IMR-90 (cell line): Measurements from ENCODE around the gene BCAS1. TPM values are rescaled to one million over a fixed set of nuclear protein-coding genes. Genes with fewer than 3 reads are reported as not detected.

Experiments used
- ATAC-seq: fragments of 200-7000 bp; cut with Tn5 transposase; 2 replicates; pipeline ENCODE4 v1.9.1; 2020; ENCODE audit warnings: low read depth, mild to moderate bottlenecking, moderate library complexity
- BruUV-seq: library from RNA; stranded (reverse); fragments of 400-500 nt; replicated peaks from 2 replicates; lab custom pipeline; 2021; lab: Mats Ljungman, UMichigan
- CTCF ChIA-PET: fragments of 300-600 bp; formaldehyde crosslinking; extraction: SDS; loops from one replicate; lab custom pipeline; 2021; ENCODE audit warnings: antibody characterized with exemption; lab: Yijun Ruan, JAX
- POLR2A ChIA-PET: fragments of 300-600 bp; sonication (Branson Sonifier 250); formaldehyde crosslinking; loops from one replicate; lab custom pipeline; 2022; ENCODE audit warnings: antibody characterized with exemption; ENCODE audit not compliant: unreplicated experiment; lab: Charles Lee
- DNase-seq: peaks from one replicate; pipeline ENCODE4 v3.0.0; 2013
- H2AFZ ChIP-seq: replicated peaks from 2 replicates; pipeline ENCODE3; 2013; ENCODE audit warnings: low read length, mild to moderate bottlenecking; ENCODE audit not compliant: poor library complexity
- H2AK5ac ChIP-seq: 2 replicates; pipeline ENCODE4 v1.6.1; 2013; ENCODE audit warnings: low read depth, low read length, inconsistent platforms
- H2AK9ac ChIP-seq: replicated peaks from 2 replicates; pipeline ENCODE3; 2013; ENCODE audit warnings: mild to moderate bottlenecking, low read depth, low read length, moderate library complexity; ENCODE audit not compliant: poor library complexity
- H2BK120ac ChIP-seq: 2 replicates; pipeline ENCODE4 v1.6.1; 2013; ENCODE audit warnings: low read depth, low read length, inconsistent platforms
- H2BK15ac ChIP-seq: 3 replicates; pipeline ENCODE4 v1.6.1; 2013; ENCODE audit warnings: low read depth, low read length, inconsistent platforms
- H2BK20ac ChIP-seq: 2 replicates; pipeline ENCODE4 v1.6.1; 2013; ENCODE audit warnings: low read depth, mild to moderate bottlenecking, inconsistent platforms, low read length, moderate library complexity
- H2BK5ac ChIP-seq: 2 replicates; pipeline ENCODE4 v1.6.1; 2013; ENCODE audit warnings: mild to moderate bottlenecking, low read depth, low read length, inconsistent platforms; ENCODE audit not compliant: poor library complexity, severe bottlenecking
- H3K14ac ChIP-seq: replicated peaks from 2 replicates; pipeline ENCODE4 v1.6.1; 2013; ENCODE audit warnings: low read depth, low read length, inconsistent platforms
- H3K18ac ChIP-seq: 2 replicates; pipeline ENCODE4 v1.6.1; 2013; ENCODE audit warnings: low read depth, low read length, control low read depth
- H3K23ac ChIP-seq: 2 replicates; pipeline ENCODE4 v1.6.1; 2013; ENCODE audit warnings: low read depth, low read length, inconsistent platforms
- H3K27ac ChIP-seq: 2 replicates; pipeline ENCODE4 v1.5.1; 2013; ENCODE audit warnings: mild to moderate bottlenecking, control low read depth, low read length; ENCODE audit not compliant: insufficient read depth
- H3K27me3 ChIP-seq: 2 replicates; pipeline ENCODE4 v1.6.1; 2013; ENCODE audit warnings: low read length; ENCODE audit not compliant: control insufficient read depth, insufficient read depth
- H3K36me3 ChIP-seq: 2 replicates; pipeline ENCODE4 v1.6.1; 2013; ENCODE audit warnings: low read length, mixed read lengths; ENCODE audit not compliant: control insufficient read depth, insufficient read depth
- H3K4ac ChIP-seq: 2 replicates; pipeline ENCODE4 v1.6.1; 2013; ENCODE audit warnings: low read depth, low read length, inconsistent platforms
- H3K4me1 ChIP-seq: 2 replicates; pipeline ENCODE4 v1.6.1; 2013; ENCODE audit warnings: low read length, mixed read lengths; ENCODE audit not compliant: control insufficient read depth, insufficient read depth
- H3K4me2 ChIP-seq: 2 replicates; pipeline ENCODE4 v1.6.1; 2013; ENCODE audit warnings: low read depth, mild to moderate bottlenecking, control low read depth, low read length, moderate library complexity
- H3K4me3 ChIP-seq: 2 replicates; pipeline ENCODE4 v1.5.1; 2013; ENCODE audit warnings: low read depth, mild to moderate bottlenecking, control low read depth, low read length, moderate library complexity; ENCODE audit not compliant: insufficient read depth
- H3K56ac ChIP-seq: 2 replicates; pipeline ENCODE4 v1.6.1; 2013; ENCODE audit warnings: low read length, inconsistent platforms; ENCODE audit not compliant: insufficient read depth; ENCODE audit errors: extremely low read depth
- H3K79me1 ChIP-seq, 2 experiments: 2 replicates each; pipeline ENCODE4 v1.6.1; 2013; ENCODE audit warnings: low read length in 2 of 2, inconsistent platforms in 1 of 2, low read depth in 1 of 2
- H3K9ac ChIP-seq: 2 replicates; pipeline ENCODE4 v1.6.1; 2013; ENCODE audit warnings: low read depth, low read length, control low read depth
- H3K9me1 ChIP-seq: 2 replicates; pipeline ENCODE4 v1.6.1; 2013; ENCODE audit warnings: low read length, inconsistent platforms; ENCODE audit not compliant: insufficient read depth
- H3K9me3 ChIP-seq: 2 replicates; pipeline ENCODE4 v1.6.1; 2013; ENCODE audit warnings: low read length; ENCODE audit not compliant: control insufficient read depth, insufficient read depth
- H4K20me1 ChIP-seq: 2 replicates; pipeline ENCODE4 v1.6.1; 2013; ENCODE audit warnings: low read length, inconsistent platforms; ENCODE audit not compliant: insufficient read depth
- H4K5ac ChIP-seq: 2 replicates; pipeline ENCODE4 v1.6.1; 2013; ENCODE audit warnings: mild to moderate bottlenecking, low read depth, low read length, control low read depth
- H4K8ac ChIP-seq, 2 experiments: 2 replicates each; pipeline ENCODE4 v1.6.1; 2013; ENCODE audit warnings: low read depth in 2 of 2, low read length in 2 of 2, control low read depth in 1 of 2, inconsistent platforms in 1 of 2
- H4K91ac ChIP-seq: 2 replicates; pipeline ENCODE4 v1.6.1; 2013; ENCODE audit warnings: low read depth, low read length, inconsistent platforms; ENCODE audit not compliant: insufficient read depth
- CTCF ChIP-seq: conservative IDR thresholded peaks from 2 replicates; pipeline ENCODE4 v1.5.1; 2012; ENCODE audit warnings: mild to moderate bottlenecking, low read depth, low read length, improper control_type of control experiment
- MAFK ChIP-seq: IDR thresholded peaks from 2 replicates; pipeline ENCODE4 v1.6.1; 2012; ENCODE audit warnings: low read depth, low read length, improper control_type of control experiment
- MAZ ChIP-seq: IDR thresholded peaks from 2 replicates; pipeline ENCODE4 v1.6.1; 2012; ENCODE audit warnings: low read depth, mild to moderate bottlenecking, low read length, improper control_type of control experiment, moderate library complexity, borderline replicate concordance
- RAD21 ChIP-seq: IDR thresholded peaks from 2 replicates; pipeline ENCODE4 v1.6.1; 2012; ENCODE audit warnings: low read length, improper control_type of control experiment
- RFX5 ChIP-seq: IDR thresholded peaks from 2 replicates; pipeline ENCODE4 v1.8.0; 2012; ENCODE audit warnings: low read depth, mild to moderate bottlenecking, low read length, moderate library complexity
- SMC3 ChIP-seq: fragments of 150-350 bp; IDR thresholded peaks from 2 replicates; pipeline ENCODE4 v1.6.1; 2016; ENCODE audit warnings: low read depth, mild to moderate bottlenecking, antibody characterized with exemption, low read length, moderate library complexity
- WGBS, 2 experiments: methylation state at CpG; one replicate each; pipeline versions ENCODE4 v1.1.5 to v1.1.7; 2013; ENCODE audit warnings: missing lambda C conversion rate in 2 of 2; ENCODE audit not compliant: insufficient read length in 1 of 2; ENCODE audit errors: extremely low coverage in 2 of 2; 5-methylcytosine and 5-hydroxymethylcytosine counted together
- dilution Hi-C: fragments of 300-500 bp; cut with HindIII; formaldehyde crosslinking; loops from one replicate; pipeline ENCODE4 v1.14.3; 2018; ENCODE audit warnings: low sequenced_read_pairs; ENCODE audit not compliant: unreplicated experiment
- in situ Hi-C: fragments of 300-500 bp; cut with MboI; formaldehyde crosslinking; loops from 3 replicates; pipeline ENCODE4 v1.14.3; 2019; ENCODE audit warnings: low sequenced_read_pairs, inconsistent platforms, mixed read lengths
- intact Hi-C: fragments of 100-400 bp; cut with micrococcal nuclease; formaldehyde crosslinking; loops from 2 replicates; pipeline ENCODE4 v1.10.0; 2022
- polyA plus RNA-seq, 3 experiments: library from polyadenylated mRNA; depleted of rRNA; stranded (reverse); fragments of >200 nt; gene quantifications; 2 replicates each; pipeline ENCODE4 v1.2.3, GENCODE V29; 2012; ENCODE audit warnings: low replicate concordance in 1 of 3
- total RNA-seq: library from RNA; depleted of rRNA; stranded (reverse); fragments of >200 nt; gene quantifications from 2 replicates; pipeline ENCODE4 v1.2.3, GENCODE V29; 2012

Gene BCAS1
- total and polyA plus RNA-seq, 2 of the 4 experiments (the other 2 are of a cell fraction): under 0.01 TPM; not detected in 1

GRCh38 chr20:54062812-54063280 lies 7.5 kb downstream of the BCAS1 start:
- TF ChIP-seq MAFK (no peak), RFX5 (no peak), RAD21 (peak; percentile 65), MAZ (no peak), SMC3 (peak; percentile 40), CTCF (peak; percentile 48)
- no peak overlapping the region for H4K91ac ChIP-seq
- H2BK5ac ChIP-seq: no peak overlapping the region
- H2AK9ac ChIP-seq: no peak overlapping the region
- H2AFZ ChIP-seq: no peak overlapping the region
- no peak overlapping the region for H3K56ac ChIP-seq
- no peak overlapping the region for H4K8ac ChIP-seq
- 0% methylated on average over 1 of the region's 4 CpGs; no CpG with 5 or more reads in 1 of the 2 experiments for WGBS, 2 experiments
- no peaks in the 10 kb centered on the region for H4K20me1 ChIP-seq
- H3K9ac ChIP-seq: no peak overlapping the region
- H3K18ac ChIP-seq: no peak overlapping the region
- H2BK120ac ChIP-seq: no peak overlapping the region
- peak; percentile 71; the same call in 1 of the 2 replicates for ATAC-seq
- DNase-seq: peak; percentile 31
- ChIA-PET POLR2A (no interaction called here), CTCF (interaction anchor here (0.6 to 1.2 kb wide), 2 partner anchors 13 to 119 kb away, joined by 4 read pairs; no protein-coding TSS in a partner anchor)
- H3K14ac ChIP-seq: no peak overlapping the region
- no peak overlapping the region for H2BK15ac ChIP-seq
- in situ Hi-C loops: no loop called here
- no peaks in the 10 kb centered on the region for H3K79me1 ChIP-seq
- H3K27me3 ChIP-seq: peaks cover 2% of the 10 kb centered on the region
- no peaks in the 10 kb centered on the region for H3K9me1 ChIP-seq
- no peak overlapping the region for H2BK20ac ChIP-seq
- intact Hi-C loops: loop anchor here (10.0 kb wide), 1 partner anchor 488 kb away; no protein-coding TSS in a partner anchor
- no peak overlapping the region for H2AK5ac ChIP-seq
- no peak overlapping the region for H3K4me3 ChIP-seq
- no peak overlapping the region for H4K5ac ChIP-seq
- no TSS peak for BruUV-seq
- dilution Hi-C loops: no loop called here
- H3K23ac ChIP-seq: no peak overlapping the region
- H3K9me3 ChIP-seq: no peaks in the 10 kb centered on the region
- no peaks in the 10 kb centered on the region for H3K36me3 ChIP-seq
- no peaks in the 10 kb centered on the region for H3K4me1 ChIP-seq
- no peak overlapping the region for H3K4ac ChIP-seq
- no peak overlapping the region for H3K4me2 ChIP-seq
- no peak overlapping the region for H3K27ac ChIP-seq
